HG02588 (cell line): Measurements from ENCODE around the gene MLLT1.

Experiments
- ATAC-seq: cut with Tn5 transposase; IDR thresholded peaks from one replicate; pipeline ENCODE4 v1.9.1; 2021; ENCODE audit warnings: mild to moderate bottlenecking, moderate library complexity; ENCODE audit not compliant: unreplicated experiment

The MLLT1 gene

GRCh38 chr19:6260376-6260775 is 19.4 kb downstream of the MLLT1 start:
- no peak for ATAC-seq

- ATAC-seq, result no peak
These were observed 20.4 kb downstream of the MLLT1 start for GRCh38 chr19:6259312-6259861.

DNA sequence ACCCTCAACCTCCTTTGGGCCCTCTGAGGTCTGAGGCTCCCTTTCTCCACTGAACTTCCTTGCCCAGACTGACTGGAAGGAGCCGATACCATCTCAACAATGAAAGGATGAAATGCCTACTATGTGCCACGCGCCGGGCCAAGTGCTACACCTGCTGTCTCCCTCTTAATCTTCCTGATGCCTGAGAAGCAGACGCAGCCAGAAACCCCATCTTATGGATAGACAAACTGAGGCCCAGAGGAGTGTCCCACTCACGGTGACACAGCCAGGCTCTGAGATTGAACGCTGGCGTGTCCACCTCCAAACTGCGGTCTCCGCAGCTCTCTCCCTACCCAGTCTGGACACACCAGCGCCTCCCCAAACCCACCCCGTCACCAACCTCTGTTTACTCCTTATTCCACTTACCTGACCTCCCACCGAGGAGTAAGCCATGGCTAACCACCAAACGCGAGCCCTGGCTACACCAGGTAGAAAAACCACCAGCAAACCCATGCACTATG is 20.9 kb downstream of the MLLT1 start:
- ATAC-seq, result no peak

DNA sequence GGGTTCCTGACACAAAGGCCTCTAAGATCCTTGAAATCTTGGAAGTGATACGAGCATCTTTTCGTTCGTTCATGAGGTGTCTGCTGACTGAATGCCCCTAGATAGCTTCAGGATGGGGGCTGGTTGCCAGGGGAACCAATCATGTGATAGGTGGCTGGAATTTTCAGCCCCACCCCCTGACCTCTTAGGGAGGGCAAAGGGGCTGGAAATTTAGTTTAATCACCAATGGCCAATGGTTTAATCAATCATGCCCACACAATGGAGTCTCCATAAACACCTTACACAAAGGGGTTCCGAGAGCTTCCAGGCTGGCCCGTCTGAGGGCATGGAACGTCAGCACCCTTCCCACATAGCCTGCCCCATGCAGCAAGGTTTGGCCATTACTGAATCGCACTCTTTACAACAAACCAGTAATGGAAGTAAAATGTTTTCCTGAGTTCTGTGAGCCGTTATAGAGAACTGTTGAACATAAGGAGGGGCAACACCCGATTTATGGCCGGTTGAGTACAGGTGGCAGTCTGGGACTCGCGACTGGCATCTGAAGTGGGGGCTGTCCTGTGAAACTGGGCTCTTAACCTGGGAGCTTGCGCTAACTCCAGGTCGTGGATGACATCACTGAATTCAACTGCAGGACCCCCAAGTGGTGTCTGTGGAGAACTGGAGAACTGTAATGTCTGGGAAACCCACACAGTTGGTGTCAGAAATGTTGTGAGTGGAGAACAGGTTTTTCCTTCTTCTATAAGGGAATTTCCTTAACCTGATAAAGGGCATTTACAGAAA is 25.6 kb downstream of the MLLT1 start:
- ATAC-seq, result no peak

DNA sequence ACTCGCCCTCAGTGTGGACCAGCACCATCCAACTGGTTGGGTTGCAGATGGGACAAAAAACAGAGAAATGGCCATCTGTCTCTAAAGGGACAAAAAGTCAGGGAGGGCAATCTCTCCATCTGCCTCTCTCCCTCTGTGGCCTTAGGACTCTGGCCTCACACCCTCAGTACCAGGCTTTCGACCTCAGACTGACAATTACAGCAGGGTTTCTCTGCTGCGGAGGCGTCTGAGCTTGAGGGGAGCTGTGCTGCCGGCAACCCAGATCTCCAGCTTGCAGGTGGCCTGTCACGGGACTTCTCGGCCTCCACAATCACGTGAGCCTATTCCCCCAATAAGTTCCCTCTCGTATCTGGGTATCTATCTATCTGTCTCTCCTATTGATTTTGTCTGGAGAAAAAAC is 27.7 kb downstream of the MLLT1 start:
- no peak for ATAC-seq

GRCh38 chr19:6250909-6251308 is 28.9 kb downstream of the MLLT1 start:
- ATAC-seq, result no peak

- ATAC-seq, result no peak
These were observed 29.7 kb downstream of the MLLT1 start for GRCh38 chr19:6250024-6250615.

- no peak for ATAC-seq
These were observed 30.5 kb downstream of the MLLT1 start for GRCh38 chr19:6249296-6249695.

- no peak for ATAC-seq
These were observed 30.9 kb downstream of the MLLT1 start for GRCh38 chr19:6248844-6249243.

DNA sequence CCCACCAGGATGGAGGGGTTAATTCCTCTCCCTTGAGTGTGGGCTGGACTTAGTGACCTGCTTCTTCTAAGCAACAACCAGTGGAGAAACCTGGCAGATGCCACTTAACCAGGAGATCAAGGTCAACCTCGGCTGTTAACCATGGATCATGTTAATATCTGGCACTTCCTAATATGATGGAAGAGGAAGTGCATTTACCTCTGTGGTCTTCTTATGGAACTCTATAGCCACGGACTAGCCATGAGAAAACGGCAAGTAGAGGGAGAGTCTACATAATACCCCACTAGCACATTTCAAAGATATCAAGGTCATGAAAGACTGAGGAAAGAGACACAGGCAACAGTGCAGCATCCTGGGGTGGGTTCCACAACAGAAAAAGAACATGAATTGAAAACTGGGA is 31.4 kb downstream of the MLLT1 start:
- no peak for ATAC-seq

GRCh38 chr19:6247007-6247288 is 32.8 kb downstream of the MLLT1 start:
- ATAC-seq, result no peak

GRCh38 chr19:6246174-6247006 is 33.4 kb downstream of the MLLT1 start:
- ATAC-seq, result no peak

DNA sequence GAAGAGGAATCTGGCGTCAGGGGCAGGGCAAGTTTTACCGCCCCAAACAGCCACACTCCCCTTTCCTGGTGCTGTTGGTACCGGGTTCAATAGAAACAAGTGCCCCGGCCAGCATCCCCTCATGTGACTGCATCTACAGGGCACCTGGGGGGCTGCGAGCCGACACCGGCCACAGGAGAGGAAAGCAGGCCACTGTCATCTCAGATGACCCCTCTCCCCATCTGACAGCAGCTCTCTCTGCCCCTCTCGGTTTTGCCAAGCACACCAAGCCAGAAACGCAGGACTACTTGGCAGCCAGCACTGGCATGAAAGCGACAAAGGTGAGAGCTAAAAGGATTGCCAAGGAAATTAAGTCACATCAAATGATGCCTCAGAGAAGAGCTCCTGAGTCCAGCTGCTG is 37.1 kb downstream of the MLLT1 start:
- ATAC-seq, result no peak

DNA sequence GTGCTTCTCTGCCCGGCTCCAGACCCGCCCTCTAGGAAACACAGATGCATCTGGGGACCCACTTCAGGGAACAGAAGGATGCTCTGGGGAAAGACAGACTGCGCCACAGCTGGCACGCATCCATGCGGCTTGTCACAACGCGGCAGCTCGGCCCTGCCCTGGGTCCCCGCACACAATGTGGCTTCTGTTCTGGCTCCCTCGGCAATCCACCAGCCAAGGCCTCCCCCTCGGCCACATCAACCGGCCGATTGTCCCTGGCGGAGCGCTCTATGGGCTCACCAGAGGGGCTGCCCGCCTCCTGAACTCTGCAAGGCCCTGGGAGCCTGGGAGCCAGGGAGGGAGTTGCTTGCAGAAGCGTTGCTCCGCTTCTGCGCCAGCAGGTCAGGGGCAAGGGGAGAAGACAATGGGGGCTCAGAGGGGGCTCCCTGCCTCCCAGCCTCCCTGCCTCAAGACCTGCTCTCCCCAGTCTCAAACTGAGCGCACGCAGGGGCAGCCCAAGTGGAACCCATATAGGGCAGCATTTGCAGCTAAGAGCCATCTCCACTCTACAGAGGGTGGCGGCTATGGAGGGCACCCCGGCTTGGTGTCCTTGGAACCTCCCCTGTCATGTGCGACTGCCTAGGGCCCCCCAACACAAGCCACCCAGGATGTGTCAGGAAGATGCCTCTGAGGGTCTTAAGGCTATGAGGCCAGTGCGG is 37.9 kb downstream of the MLLT1 start:
- no peak for ATAC-seq

GRCh38 chr19:6241056-6241455 is 38.7 kb downstream of the MLLT1 start:
- no peak for ATAC-seq

- no peak for ATAC-seq
These were observed 39.7 kb downstream of the MLLT1 start for GRCh38 chr19:6239871-6240676.

- ATAC-seq, result no peak
These were observed 40.4 kb downstream of the MLLT1 start for GRCh38 chr19:6239401-6239844.

- no peak for ATAC-seq
These were observed 41.0 kb downstream of the MLLT1 start for GRCh38 chr19:6238643-6239281.

GRCh38 chr19:6238256-6238642 is 41.5 kb downstream of the MLLT1 start:
- ATAC-seq, result no peak
